A673 (cell line): ENCODE data around the gene CD53.

Experiments
- CTCF ChIP-seq: fragments of 300-800, 200-600 bp; sonication (generic); conservative IDR thresholded peaks from 2 replicates; pipeline ENCODE4 v1.5.1; 2017; ENCODE audit warnings: low read depth, mild to moderate bottlenecking, antibody characterized with exemption, low read length, moderate library complexity, mixed read lengths
- EZH2 ChIP-seq: fragments of 200-600 bp; sonication (generic); IDR thresholded peaks from 2 replicates; pipeline ENCODE4 v1.6.1; 2017; ENCODE audit warnings: borderline replicate concordance, low read depth, mild to moderate bottlenecking, mixed read lengths, antibody characterized with exemption, low read length; ENCODE audit not compliant: poor library complexity, severe bottlenecking

GRCh38 chr1:110850627-110851026, 22.3 kb upstream of the CD53 start:
- TF ChIP-seq CTCF (no peak), EZH2 (no peak)
